ENCODE data around the gene CCK. TPM values are rescaled to one million over a fixed set of nuclear protein-coding genes. Genes with fewer than 3 reads are reported as not detected.

The CCK gene
- polyA plus RNA-seq, 1 donor (not counting 4 experiments of a cell fraction or from before 2014, with no cell fraction given) = 8.2 TPM

- FAIRE-seq (no peak), DNase-seq (ENCODE audit: low read depth, low spot score) (no peak)
- TF ChIP-seq EZH2 (IDR thresholded peaks at IDR 0.05; ENCODE audit: low read length) = no peak
- no peak overlapping the region for H3K27ac ChIP-seq (ENCODE audit: control insufficient read depth, insufficient read depth, low read length)
- H4K20me1 ChIP-seq (ENCODE audit: control insufficient read depth, extremely low read depth, insufficient read depth, low read length) = no peaks in the 10 kb centered on the region
- H3K4me3 ChIP-seq (ENCODE audit: control insufficient read depth in 2 of 3, extremely low read depth in 1 of 3, insufficient read depth in 2 of 3, low read depth in 1 of 3, low read length in 3 of 3) = no peak overlapping the region
- H3K9me3 ChIP-seq (ENCODE audit: control insufficient read depth, low read depth, low read length) = no peaks in the 10 kb centered on the region
- H3K4me2 ChIP-seq (ENCODE audit: control insufficient read depth, extremely low read depth, insufficient read depth, low read depth, low read length) = no peak overlapping the region
- no peaks in the 10 kb centered on the region for H3K4me1 ChIP-seq (ENCODE audit: control insufficient read depth, extremely low read depth, insufficient read depth, low read length)
- H3K36me3 ChIP-seq (ENCODE audit: control insufficient read depth in 2 of 2, extremely low read depth in 1 of 2, insufficient read depth in 2 of 2, low read length in 2 of 2) = no peaks in the 10 kb centered on the region
- no peak overlapping the region for H2AFZ ChIP-seq (ENCODE audit: control insufficient read depth, low read length)
- no peak overlapping the region for H3K9ac ChIP-seq (ENCODE audit: control insufficient read depth, extremely low read depth, insufficient read depth, low read length)
- no peaks in the 10 kb centered on the region for H3K9me1 ChIP-seq (ENCODE audit: control insufficient read depth, extremely low read depth, insufficient read depth, low read length)
- H3K27me3 ChIP-seq (ENCODE audit: control insufficient read depth, extremely low read depth, insufficient read depth, low read length) = peaks cover 26% of the 10 kb centered on the region
- no peaks in the 10 kb centered on the region for H3K79me2 ChIP-seq (ENCODE audit: control insufficient read depth, insufficient read depth, low read length)
- dilution Hi-C loops (cut with MboI; ENCODE audit: extremely low pct_ligation_motif_present, low sequenced_read_pairs) = loop anchor here (25.0 kb wide), 2 partner anchors 88 to 163 kb away; no protein-coding TSS in a partner anchor
Observed at GRCh38 chr3:42274266-42274665, 8.3 kb upstream of the CCK start.

GRCh38 chr3:42273361-42273760, 7.4 kb upstream of the CCK start:
- dilution Hi-C loops (cut with MboI; ENCODE audit: extremely low pct_ligation_motif_present, low sequenced_read_pairs) = loop anchor here (25.0 kb wide), 2 partner anchors 89 to 164 kb away; no protein-coding TSS in a partner anchor
- H3K9me3 ChIP-seq (ENCODE audit: control insufficient read depth, low read depth, low read length) = no peaks in the 10 kb centered on the region
- H3K4me3 ChIP-seq (ENCODE audit: control insufficient read depth in 2 of 3, extremely low read depth in 1 of 3, insufficient read depth in 2 of 3, low read depth in 1 of 3, low read length in 3 of 3) = no peak overlapping the region
- peaks cover 29% of the 10 kb centered on the region for H3K27me3 ChIP-seq (ENCODE audit: control insufficient read depth, extremely low read depth, insufficient read depth, low read length)
- no peak overlapping the region for H3K4me2 ChIP-seq (ENCODE audit: control insufficient read depth, extremely low read depth, insufficient read depth, low read depth, low read length)
- no peak for TF ChIP-seq CTCF (optimal IDR thresholded peaks at IDR 0.05 in 1 of 3, IDR thresholded peaks at IDR 0.05 in 1 of 3, conservative IDR thresholded peaks at IDR 0.05 in 1 of 3; ENCODE audit: extremely low read depth in 1 of 3, insufficient read depth in 2 of 3, low read length in 3 of 3)
- no peak for TF ChIP-seq EZH2 (IDR thresholded peaks at IDR 0.05; ENCODE audit: low read length)
- no peaks in the 10 kb centered on the region for H4K20me1 ChIP-seq (ENCODE audit: control insufficient read depth, extremely low read depth, insufficient read depth, low read length)
- no peak overlapping the region for H3K9ac ChIP-seq (ENCODE audit: control insufficient read depth, extremely low read depth, insufficient read depth, low read length)
- no peaks in the 10 kb centered on the region for H3K4me1 ChIP-seq (ENCODE audit: control insufficient read depth, extremely low read depth, insufficient read depth, low read length)
- no peak overlapping the region for H2AFZ ChIP-seq (ENCODE audit: control insufficient read depth, low read length)
- DNase-seq (ENCODE audit: low read depth, low spot score) = no peak
- no peak for FAIRE-seq
- H3K9me1 ChIP-seq (ENCODE audit: control insufficient read depth, extremely low read depth, insufficient read depth, low read length) = no peaks in the 10 kb centered on the region
- H3K36me3 ChIP-seq (ENCODE audit: control insufficient read depth in 2 of 2, extremely low read depth in 1 of 2, insufficient read depth in 2 of 2, low read length in 2 of 2) = no peaks in the 10 kb centered on the region
- H3K27ac ChIP-seq (ENCODE audit: control insufficient read depth, insufficient read depth, low read length) = no peak overlapping the region
- H3K79me2 ChIP-seq (ENCODE audit: control insufficient read depth, insufficient read depth, low read length) = no peaks in the 10 kb centered on the region

- no peak for TF ChIP-seq CTCF (optimal IDR thresholded peaks at IDR 0.05 in 1 of 3, IDR thresholded peaks at IDR 0.05 in 1 of 3, conservative IDR thresholded peaks at IDR 0.05 in 1 of 3; ENCODE audit: extremely low read depth in 1 of 3, insufficient read depth in 2 of 3, low read length in 3 of 3)
- TF ChIP-seq EZH2 (IDR thresholded peaks at IDR 0.05; ENCODE audit: low read length) = no peak
- dilution Hi-C loops (cut with MboI; ENCODE audit: extremely low pct_ligation_motif_present, low sequenced_read_pairs) = loop anchor here (25.0 kb wide), 2 partner anchors 91 to 166 kb away; no protein-coding TSS in a partner anchor
- DNase-seq (ENCODE audit: low read depth, low spot score) (no peak), FAIRE-seq (no peak)
- no peak overlapping the region for H2AFZ ChIP-seq (ENCODE audit: control insufficient read depth, low read length)
- H3K4me2 ChIP-seq (ENCODE audit: control insufficient read depth, extremely low read depth, insufficient read depth, low read depth, low read length) = no peak overlapping the region
- H3K9ac ChIP-seq (ENCODE audit: control insufficient read depth, extremely low read depth, insufficient read depth, low read length) = no peak overlapping the region
- H3K27ac ChIP-seq (ENCODE audit: control insufficient read depth, insufficient read depth, low read length) = no peak overlapping the region
- H3K27me3 ChIP-seq (ENCODE audit: control insufficient read depth, extremely low read depth, insufficient read depth, low read length) = peaks cover 34% of the 10 kb centered on the region
- H3K9me1 ChIP-seq (ENCODE audit: control insufficient read depth, extremely low read depth, insufficient read depth, low read length) = no peaks in the 10 kb centered on the region
- H3K4me3 ChIP-seq (ENCODE audit: control insufficient read depth in 2 of 3, extremely low read depth in 1 of 3, insufficient read depth in 2 of 3, low read depth in 1 of 3, low read length in 3 of 3) = no peak overlapping the region
- H3K4me1 ChIP-seq (ENCODE audit: control insufficient read depth, extremely low read depth, insufficient read depth, low read length) = no peaks in the 10 kb centered on the region
- H3K36me3 ChIP-seq (ENCODE audit: control insufficient read depth in 2 of 2, extremely low read depth in 1 of 2, insufficient read depth in 2 of 2, low read length in 2 of 2) = no peaks in the 10 kb centered on the region
- no peaks in the 10 kb centered on the region for H3K79me2 ChIP-seq (ENCODE audit: control insufficient read depth, insufficient read depth, low read length)
- H3K9me3 ChIP-seq (ENCODE audit: control insufficient read depth, low read depth, low read length) = no peaks in the 10 kb centered on the region
- H4K20me1 ChIP-seq (ENCODE audit: control insufficient read depth, extremely low read depth, insufficient read depth, low read length) = no peaks in the 10 kb centered on the region
Observed at GRCh38 chr3:42271786-42272185, 5.8 kb upstream of the CCK start.
